IPS-20b (cell line): ENCODE measurements around the gene RHNO1.

Source experiments
- H3K27ac ChIP-seq: one replicate; pipeline ENCODE4 v1.5.1; 2013; ENCODE audit warnings: low read length
- H3K27me3 ChIP-seq: 2 replicates; pipeline ENCODE4 v1.6.1; 2013; ENCODE audit warnings: mild to moderate bottlenecking, low read length, inconsistent platforms; ENCODE audit not compliant: insufficient read depth
- H3K36me3 ChIP-seq: 2 replicates; pipeline ENCODE4 v1.6.1; 2013; ENCODE audit warnings: low read depth, mild to moderate bottlenecking, inconsistent platforms, low read length, moderate library complexity; ENCODE audit not compliant: insufficient read depth
- H3K4me1 ChIP-seq: 2 replicates; pipeline ENCODE4 v1.6.1; 2013; ENCODE audit warnings: mild to moderate bottlenecking, control low read depth, inconsistent platforms, low read length, moderate library complexity; ENCODE audit not compliant: insufficient read depth
- H3K4me3 ChIP-seq: 2 replicates; pipeline ENCODE4 v1.5.1; 2013; ENCODE audit warnings: mild to moderate bottlenecking, low read length, inconsistent platforms
- H3K9ac ChIP-seq: 2 replicates; pipeline ENCODE4 v1.6.1; 2013; ENCODE audit warnings: low read depth, mild to moderate bottlenecking, inconsistent platforms, low read length, moderate library complexity
- H3K9me3 ChIP-seq: 2 replicates; pipeline ENCODE4 v1.6.1; 2013; ENCODE audit warnings: mild to moderate bottlenecking, low read depth, low read length, inconsistent platforms; ENCODE audit not compliant: insufficient read depth

RHNO1 gene

GRCh38 chr12:2891240-2892053 lies 14.4 kb downstream of the RHNO1 start:
- H3K27me3 ChIP-seq: no peaks in the 10 kb centered on the region
- peak overlapping the region; percentile 86 for H3K4me3 ChIP-seq
- peak overlapping the region; percentile 94; the same call in 1 of the 2 replicates for H3K9ac ChIP-seq
- H3K4me1 ChIP-seq: no peaks in the 10 kb centered on the region; the same call in 1 of the 2 replicates
- peaks cover 29% of the 10 kb centered on the region for H3K36me3 ChIP-seq
- no peak overlapping the region for H3K27ac ChIP-seq
- no peaks in the 10 kb centered on the region for H3K9me3 ChIP-seq

DNA sequence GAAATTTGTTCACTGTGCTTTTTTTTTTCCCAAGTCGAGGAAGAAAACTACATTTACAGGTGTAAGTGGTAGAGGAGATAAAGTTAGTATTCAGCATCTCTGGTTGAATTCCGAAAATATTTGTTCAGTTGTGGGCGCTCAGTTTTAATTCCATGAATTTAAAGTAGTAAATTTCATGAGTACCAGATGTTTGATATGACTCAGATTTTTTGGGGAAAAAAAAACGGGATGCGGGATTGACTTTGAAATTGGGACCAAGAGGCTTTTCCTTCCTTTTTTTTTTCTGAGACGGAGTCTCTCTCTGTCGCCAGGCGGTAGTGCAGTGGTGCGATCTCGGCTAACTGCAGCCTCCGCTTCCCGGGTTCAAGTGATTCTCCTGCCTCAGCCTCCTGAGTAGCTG lies 15.2 kb downstream of the RHNO1 start:
- H3K27me3 ChIP-seq: no peaks in the 10 kb centered on the region
- H3K4me3 ChIP-seq: peak overlapping the region; percentile 86; the same call in 1 of the 2 replicates
- no peaks in the 10 kb centered on the region; the same call in 1 of the 2 replicates for H3K4me1 ChIP-seq
- H3K9ac ChIP-seq: no peak overlapping the region
- H3K27ac ChIP-seq: no peak overlapping the region
- peaks cover 23% of the 10 kb centered on the region for H3K36me3 ChIP-seq
- H3K9me3 ChIP-seq: no peaks in the 10 kb centered on the region

- Histone ChIP-seq H3K36me3 (peaks cover 16% of the 10 kb centered on the region), H3K27ac (no peak overlapping the region), H3K9me3 (no peaks in the 10 kb centered on the region), H3K27me3 (no peaks in the 10 kb centered on the region), H3K4me3 (no peak overlapping the region), H3K4me1 (no peaks in the 10 kb centered on the region; the same call in 1 of the 2 replicates), H3K9ac (no peak overlapping the region)
These were observed 16.0 kb downstream of the RHNO1 start for GRCh38 chr12:2893007-2893406.

DNA sequence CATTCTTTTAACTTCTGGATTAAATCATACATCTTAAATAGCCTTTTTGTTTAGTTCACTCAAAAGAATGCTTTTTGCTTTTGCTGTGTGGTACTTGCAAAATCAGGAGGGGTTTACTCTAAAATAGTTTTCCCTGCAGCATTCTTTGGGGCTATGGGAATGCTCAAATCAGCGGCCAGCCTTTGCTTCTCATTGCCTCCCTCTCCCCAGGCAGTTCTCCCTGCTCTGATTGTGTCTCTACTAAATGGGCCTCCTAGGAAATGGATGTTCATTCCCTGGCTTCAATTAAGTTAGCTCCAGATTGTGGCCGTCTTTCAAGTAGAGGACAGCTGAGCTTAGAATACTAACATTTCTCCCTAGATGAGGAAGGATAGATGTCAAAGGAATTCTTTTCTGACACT lies 18.0 kb downstream of the RHNO1 start:
- Histone ChIP-seq H3K27ac (no peak overlapping the region), H3K4me1 (no peaks in the 10 kb centered on the region; the same call in 1 of the 2 replicates), H3K9me3 (no peaks in the 10 kb centered on the region), H3K9ac (no peak overlapping the region), H3K36me3 (no peaks in the 10 kb centered on the region), H3K4me3 (no peak overlapping the region), H3K27me3 (no peaks in the 10 kb centered on the region)

- Histone ChIP-seq H3K4me1 (no peaks in the 10 kb centered on the region), H3K27me3 (no peaks in the 10 kb centered on the region), H3K27ac (no peak overlapping the region), H3K9me3 (no peaks in the 10 kb centered on the region), H3K9ac (no peak overlapping the region), H3K36me3 (no peaks in the 10 kb centered on the region), H3K4me3 (no peak overlapping the region)
These were observed 18.5 kb downstream of the RHNO1 start for GRCh38 chr12:2895511-2895910.

DNA sequence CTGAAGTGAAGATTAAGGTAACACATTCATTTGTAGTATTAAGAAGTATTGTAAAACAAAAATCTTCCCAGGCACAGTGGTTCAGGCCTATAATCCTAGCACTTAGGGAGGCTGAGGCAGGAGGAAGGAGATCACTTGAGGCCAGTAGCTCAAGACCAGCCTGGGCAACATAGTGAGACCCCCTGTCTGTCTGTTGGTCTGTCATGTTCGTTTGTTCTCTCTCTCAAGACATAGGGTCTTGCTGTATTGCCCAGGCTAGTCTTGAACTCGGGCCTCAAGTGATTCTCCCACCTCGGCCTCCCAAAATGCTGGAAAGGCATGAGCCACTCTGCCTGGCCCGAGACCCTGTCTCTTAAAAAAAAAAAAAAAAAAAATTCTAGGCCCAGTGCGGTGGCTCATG lies 20.4 kb downstream of the RHNO1 start:
- Histone ChIP-seq H3K4me1 (no peaks in the 10 kb centered on the region), H3K27ac (no peak overlapping the region)

DNA sequence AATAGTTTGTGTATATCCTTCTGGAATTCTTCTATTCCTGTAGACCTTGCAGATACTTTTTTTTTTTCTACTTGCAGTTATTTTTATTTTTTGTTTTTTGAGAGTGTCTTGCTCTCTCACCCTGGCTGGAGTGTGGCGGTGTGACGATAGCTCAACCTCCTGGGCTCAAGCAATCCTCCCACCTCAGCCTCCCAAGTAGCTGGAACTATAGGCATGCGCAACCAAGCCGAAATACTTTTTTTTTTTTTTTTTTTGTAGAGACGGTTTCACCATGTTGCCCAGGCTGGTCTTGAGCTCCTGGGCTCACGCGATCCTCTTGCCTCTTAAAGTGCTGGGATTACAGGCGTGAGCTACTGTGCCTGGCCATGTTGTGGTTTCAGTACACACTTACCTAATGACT lies 23.6 kb downstream of the RHNO1 start:
- Histone ChIP-seq H3K36me3 (no peaks in the 10 kb centered on the region), H3K4me3 (no peak overlapping the region), H3K9ac (no peak overlapping the region), H3K27ac (no peak overlapping the region), H3K27me3 (no peaks in the 10 kb centered on the region), H3K4me1 (no peaks in the 10 kb centered on the region), H3K9me3 (no peaks in the 10 kb centered on the region)

More for the DNA sequence above, 20.4 kb downstream of the RHNO1 start:
- Histone ChIP-seq H3K9me3 (no peaks in the 10 kb centered on the region), H3K36me3 (no peaks in the 10 kb centered on the region), H3K4me3 (no peak overlapping the region), H3K9ac (no peak overlapping the region), H3K27me3 (no peaks in the 10 kb centered on the region)

- no peaks in the 10 kb centered on the region for H3K9me3 ChIP-seq
- H3K4me3 ChIP-seq: no peak overlapping the region
- no peak overlapping the region for H3K9ac ChIP-seq
- no peak overlapping the region for H3K27ac ChIP-seq
- no peaks in the 10 kb centered on the region for H3K4me1 ChIP-seq
- H3K36me3 ChIP-seq: no peaks in the 10 kb centered on the region
- no peaks in the 10 kb centered on the region for H3K27me3 ChIP-seq
These were observed 25.4 kb downstream of the RHNO1 start for GRCh38 chr12:2902272-2902880.

GRCh38 chr12:2904260-2904659 lies 27.2 kb downstream of the RHNO1 start:
- no peaks in the 10 kb centered on the region for H3K27me3 ChIP-seq
- no peak overlapping the region for H3K4me3 ChIP-seq
- no peaks in the 10 kb centered on the region for H3K9me3 ChIP-seq
- H3K4me1 ChIP-seq: peaks cover 4% of the 10 kb centered on the region
- no peak overlapping the region for H3K9ac ChIP-seq
- H3K36me3 ChIP-seq: no peaks in the 10 kb centered on the region
- H3K27ac ChIP-seq: no peak overlapping the region

- Histone ChIP-seq H3K36me3 (peaks cover 18% of the 10 kb centered on the region), H3K9me3 (no peaks in the 10 kb centered on the region), H3K27ac (peak overlapping the region; percentile 0), H3K4me1 (peaks cover 23% of the 10 kb centered on the region), H3K9ac (peak overlapping the region; percentile 18; the same call in 1 of the 2 replicates), H3K4me3 (no peak overlapping the region), H3K27me3 (no peaks in the 10 kb centered on the region)
These were observed 35.2 kb downstream of the RHNO1 start for GRCh38 chr12:2912216-2912575.

- no peaks in the 10 kb centered on the region for H3K27me3 ChIP-seq
- no peak overlapping the region for H3K4me3 ChIP-seq
- peaks cover 6% of the 10 kb centered on the region; the same call in 1 of the 2 replicates for H3K4me1 ChIP-seq
- H3K27ac ChIP-seq: no peak overlapping the region
- no peaks in the 10 kb centered on the region for H3K9me3 ChIP-seq
- no peak overlapping the region for H3K9ac ChIP-seq
- peaks cover 24% of the 10 kb centered on the region for H3K36me3 ChIP-seq
These were observed 42.2 kb downstream of the RHNO1 start for GRCh38 chr12:2919249-2919648.

DNA sequence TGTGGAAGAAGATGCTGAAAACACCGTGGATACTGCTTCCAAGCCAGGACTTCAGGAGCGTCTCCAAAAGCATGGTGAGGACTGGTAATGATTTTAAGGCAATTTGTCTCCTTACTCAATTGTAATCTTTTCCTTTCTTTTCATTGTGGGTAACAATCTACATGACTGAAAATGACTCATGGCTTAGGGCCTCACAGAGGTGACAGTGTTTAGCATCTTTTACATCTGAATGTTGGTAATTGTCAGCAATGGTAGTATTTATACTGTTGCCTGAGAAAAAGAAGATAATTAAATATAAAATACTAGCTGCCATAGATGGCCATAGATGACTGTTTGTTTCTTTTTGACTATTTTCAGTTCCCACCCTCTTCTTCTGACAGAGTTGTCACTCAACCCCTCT lies 45.3 kb downstream of the RHNO1 start:
- H3K9ac ChIP-seq: peak overlapping the region; percentile 18; the same call in 1 of the 2 replicates

More for the DNA sequence above, 45.3 kb downstream of the RHNO1 start:
- no peaks in the 10 kb centered on the region for H3K27me3 ChIP-seq
- peaks cover 20% of the 10 kb centered on the region for H3K36me3 ChIP-seq
- 0 out of 2 replicates have a peak overlapping the region, but pooled peaks have one; percentile 5 for H3K4me3 ChIP-seq
- peaks cover 6% of the 10 kb centered on the region; the same call in 1 of the 2 replicates for H3K4me1 ChIP-seq
- no peak overlapping the region for H3K27ac ChIP-seq
- no peaks in the 10 kb centered on the region for H3K9me3 ChIP-seq
